ENCODE results near the gene SLA2.

The SLA2 gene

DNA sequence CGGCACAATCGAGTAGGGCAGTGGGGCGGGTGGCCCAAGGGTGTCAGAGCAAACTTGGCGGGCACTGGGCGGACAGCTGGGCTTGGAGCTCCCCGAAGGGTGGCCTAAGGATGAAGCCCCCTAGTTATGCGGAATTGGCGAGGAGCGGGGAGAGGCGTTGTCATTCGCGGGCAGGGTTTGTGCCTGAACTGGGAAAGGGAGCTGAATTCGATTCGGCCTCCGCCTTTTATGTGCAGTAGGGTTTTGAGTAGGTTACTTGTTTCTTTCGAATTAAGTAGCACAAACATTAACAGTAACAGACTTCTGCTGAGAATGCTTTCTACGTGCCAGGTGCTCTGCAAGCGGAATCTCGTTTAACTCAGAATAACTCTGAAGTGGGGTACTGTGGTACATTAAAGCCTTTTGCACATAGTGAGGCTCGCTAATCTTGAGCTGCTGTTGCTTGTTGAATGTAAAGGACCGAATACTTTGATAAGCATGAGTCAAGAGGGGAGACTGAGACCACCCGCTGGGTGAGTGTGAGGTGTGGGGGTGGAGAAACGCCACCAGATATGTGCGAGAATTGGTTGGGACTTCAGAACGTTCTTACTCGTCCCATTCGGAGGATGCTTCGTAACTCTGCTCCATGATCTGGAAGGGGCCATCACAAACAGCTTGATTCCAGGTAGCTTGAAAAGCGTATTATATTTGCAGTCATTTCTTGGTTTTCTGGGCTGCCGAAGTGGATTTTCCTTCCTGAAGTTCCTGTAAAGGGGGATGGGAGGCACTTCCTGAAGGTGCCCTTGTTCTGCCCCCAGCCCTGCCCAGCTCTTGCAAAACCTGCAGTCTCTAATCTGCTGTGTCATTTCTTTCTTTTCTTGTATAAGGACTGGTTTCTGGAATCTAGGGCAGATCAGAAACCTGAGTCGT lies 39.6 kb downstream of the SLA2 start:
- DNase-seq = no peak

DNA sequence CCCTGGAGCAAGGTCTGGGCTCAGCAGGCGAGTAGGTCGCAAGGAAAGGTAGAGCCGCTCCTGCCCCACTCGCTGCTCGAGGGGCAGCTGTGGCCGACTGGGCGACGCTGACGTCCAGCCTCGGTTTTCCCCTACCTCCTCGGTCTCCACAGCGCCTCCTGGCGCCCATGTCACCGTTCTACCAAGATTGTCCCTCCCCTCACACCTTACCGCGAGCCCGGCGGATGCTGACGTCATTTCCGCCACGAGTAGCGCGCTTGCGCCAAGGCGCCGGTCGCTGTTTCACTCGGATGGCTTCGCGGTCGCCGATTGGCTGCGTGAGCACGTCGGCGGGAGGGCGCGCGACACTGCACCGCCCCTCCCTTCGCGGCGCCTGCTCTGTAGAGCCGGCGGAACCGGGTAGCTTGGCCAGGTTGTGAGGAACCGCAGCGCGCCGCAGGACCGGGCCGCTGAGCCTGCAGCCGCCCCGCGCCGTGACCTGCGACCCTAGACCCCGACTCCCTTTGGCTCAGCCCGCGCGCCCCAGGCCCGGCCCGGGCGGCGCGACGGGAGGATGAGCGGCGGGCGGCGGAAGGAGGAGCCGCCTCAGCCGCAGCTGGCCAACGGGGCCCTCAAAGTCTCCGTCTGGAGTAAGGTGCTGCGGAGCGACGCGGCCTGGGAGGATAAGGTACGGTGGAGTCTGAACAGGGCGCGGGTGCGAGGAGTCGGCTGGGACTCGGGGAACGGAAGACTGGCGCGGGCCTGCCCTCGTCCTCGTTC lies 40.4 kb downstream of the SLA2 start, which contains the start of gene RAB5IF:
RAB5IF (plus strand) TSS at position 381 of the 759 bp plus-strand sequence; CDS start at position 554, 173 bp downstream.
- DNase-seq = peak; percentile 98

DNA sequence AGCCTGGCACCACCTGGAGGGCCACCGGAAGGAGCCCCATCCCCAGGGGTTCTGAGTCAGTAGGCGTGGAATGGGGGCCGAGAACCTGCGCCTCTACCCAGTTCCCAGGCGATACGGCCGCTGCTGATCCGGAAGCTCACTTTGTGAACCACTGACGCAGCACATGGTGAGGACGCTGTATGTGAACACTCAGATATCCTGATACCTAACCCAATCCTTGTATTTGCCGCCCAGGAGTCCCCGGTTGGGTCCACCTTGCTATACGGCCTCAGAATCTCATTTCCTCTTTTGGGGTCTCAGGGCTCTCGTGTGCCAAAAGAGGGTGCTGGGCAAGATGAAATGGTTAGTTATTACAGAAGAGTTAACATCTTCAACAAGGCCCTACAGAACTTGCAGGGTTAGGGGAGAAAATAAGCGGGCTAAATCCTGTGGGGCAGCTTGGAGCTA lies 41.0 kb downstream of the SLA2 start:
- DNase-seq = no peak

DNA sequence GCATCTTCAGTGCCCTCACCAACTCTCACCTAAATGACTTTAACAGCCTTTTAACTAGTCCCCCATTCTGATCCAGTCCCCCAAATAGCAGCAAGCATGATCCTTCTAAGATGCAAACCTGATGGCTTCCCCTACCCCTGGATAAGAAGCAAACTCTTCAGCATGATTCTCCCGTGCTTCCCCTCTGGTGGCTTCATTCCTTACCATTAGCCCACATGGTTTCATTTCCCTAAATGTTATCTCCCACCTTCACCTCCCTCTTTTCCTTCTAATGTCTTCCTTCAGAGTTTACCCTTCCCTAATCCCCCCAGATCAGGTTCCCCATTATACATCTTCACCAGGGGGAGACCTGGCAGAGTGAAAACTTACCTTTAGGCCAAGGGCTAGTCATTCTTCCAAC lies 44.5 kb downstream of the SLA2 start:
- no peak for DNase-seq

DNA sequence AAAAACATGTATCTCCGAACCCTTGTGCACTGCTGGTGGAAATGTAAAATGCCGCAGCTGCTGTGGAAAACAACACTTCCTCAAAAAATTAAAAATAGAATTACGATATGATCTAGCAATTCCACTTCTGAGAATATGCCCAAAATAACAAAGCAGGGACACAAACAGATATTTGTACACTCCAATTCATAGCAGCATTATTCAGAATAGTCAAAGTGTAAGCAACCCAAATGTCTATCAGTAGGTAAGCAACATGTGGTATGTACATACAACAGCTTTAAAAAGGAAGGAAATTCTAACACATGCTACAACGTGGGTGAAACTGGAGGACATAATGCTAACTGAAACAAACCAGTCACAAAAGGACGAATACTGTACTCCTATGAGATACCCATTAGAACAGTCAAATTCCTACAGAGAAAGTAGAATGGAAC lies 46.1 kb downstream of the SLA2 start:
- no peak for DNase-seq

DNA sequence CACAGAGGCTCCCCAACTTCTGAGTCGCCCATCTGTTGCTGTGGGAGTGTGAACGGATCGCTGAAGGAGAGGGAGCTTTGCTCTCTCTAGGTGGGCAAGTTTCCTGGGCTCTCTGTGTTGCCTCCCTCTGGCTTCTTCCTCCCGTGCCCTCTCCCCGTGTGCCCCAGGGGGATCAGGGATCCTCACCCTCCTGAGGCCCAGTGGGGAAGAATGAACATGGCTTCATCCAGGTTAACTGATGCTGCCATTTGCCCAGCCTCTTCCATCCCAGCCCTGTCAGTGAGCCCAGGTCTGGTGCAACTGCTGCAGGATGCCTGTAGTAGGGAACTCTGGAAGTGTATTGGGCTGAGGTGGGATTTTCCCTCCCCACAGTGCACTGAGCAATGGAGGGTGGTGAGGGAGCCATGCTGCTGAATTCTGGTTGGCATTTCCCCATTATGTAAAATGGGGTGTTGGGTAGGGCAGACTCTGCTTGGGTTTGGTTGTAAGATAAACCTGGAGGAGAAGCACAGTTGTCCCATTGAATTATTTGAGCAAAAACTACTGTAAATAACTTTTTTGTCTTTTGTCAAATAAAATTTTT lies 52.6 kb downstream of the SLA2 start:
- DNase-seq = no peak

DNA sequence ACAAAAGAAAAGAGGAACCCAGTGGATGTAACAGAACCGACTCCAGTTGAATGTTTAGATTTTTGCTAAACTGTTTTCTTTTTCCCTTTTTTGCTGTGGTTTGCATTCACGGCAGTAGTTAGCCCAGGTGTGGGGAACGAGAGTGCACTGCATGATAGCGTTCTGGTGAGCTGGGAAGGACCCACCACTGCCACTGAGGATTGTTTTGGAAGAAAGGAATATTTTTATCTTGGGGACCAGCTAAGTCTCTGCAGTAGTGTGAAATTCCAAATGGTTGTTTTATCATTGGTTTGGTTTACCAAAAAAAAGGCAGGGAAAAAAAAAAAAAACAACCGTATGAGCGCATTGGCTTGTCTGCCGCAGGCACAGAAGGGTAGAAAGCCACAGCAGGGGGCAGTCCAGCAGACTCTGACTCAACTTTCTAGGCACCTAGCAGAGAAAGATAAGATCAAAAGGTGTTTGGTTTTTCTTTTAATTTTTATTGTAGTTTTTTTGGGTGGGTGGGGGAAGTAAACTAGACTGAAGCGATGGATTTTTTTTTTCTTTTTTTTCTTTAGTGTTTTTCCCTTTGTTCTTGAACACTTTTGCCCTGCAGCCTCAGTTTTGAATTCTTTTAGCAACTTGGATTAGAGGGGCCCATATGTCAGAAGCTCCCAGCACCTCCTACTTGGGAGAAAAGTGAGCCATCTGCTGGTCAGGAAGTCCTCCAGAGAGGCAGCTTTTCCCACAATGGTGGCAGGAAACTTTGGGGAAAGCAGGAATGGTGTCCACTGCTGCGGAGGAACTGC lies 53.9 kb downstream of the SLA2 start:
- no peak for DNase-seq

DNA sequence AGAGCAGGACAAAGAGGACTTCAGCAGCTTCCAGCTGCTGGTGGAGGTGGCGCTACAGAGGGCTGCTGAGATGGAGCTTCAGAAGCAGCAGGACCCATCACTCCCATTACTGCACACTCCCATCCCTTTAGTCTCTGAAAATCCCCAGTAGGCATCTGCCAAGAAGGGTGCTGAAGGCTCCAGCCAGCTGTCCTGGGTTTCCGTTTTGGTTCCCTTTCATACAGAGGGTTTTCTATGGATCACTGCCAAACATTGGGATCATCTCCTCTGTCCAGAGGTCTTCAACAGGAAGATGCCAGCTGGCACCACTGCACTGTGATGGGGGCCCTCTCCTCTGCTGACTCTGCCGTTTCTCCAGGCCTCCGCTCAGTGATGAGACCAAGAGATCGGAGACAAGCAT lies 54.7 kb downstream of the SLA2 start:
- no peak for DNase-seq

DNA sequence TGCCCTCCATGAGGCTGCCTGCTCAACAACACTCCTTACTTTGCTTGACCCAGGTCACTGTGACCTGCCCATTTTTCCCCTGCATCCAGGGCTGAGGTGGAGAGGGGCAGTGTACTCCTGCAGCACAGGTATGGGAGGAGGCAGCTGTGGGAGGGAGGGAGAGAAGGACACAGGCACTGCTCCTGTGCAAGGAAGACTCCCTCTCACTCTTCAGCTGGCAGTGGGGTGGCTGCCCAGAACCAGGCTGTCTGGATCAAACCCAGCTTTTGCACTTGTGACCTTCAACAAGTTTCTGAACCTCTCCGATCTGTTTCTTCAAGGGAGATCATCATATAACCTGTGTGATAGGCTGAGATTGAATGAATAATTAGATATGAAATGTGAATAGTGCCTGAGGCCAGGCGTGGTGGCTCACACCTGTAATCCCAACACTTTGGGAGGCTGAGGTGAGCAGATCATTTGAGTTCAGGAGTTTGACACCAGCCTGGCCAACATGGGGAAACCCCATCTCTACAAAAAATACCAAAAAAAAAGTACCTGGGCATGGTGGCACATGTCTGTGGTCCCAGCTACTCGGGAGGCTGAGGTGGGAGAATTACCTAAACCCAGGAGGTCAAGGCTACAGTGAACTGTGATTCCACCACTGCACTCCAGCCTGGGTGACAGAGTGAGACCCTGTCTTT lies 58.5 kb downstream of the SLA2 start:
- DNase-seq = no peak

DNA sequence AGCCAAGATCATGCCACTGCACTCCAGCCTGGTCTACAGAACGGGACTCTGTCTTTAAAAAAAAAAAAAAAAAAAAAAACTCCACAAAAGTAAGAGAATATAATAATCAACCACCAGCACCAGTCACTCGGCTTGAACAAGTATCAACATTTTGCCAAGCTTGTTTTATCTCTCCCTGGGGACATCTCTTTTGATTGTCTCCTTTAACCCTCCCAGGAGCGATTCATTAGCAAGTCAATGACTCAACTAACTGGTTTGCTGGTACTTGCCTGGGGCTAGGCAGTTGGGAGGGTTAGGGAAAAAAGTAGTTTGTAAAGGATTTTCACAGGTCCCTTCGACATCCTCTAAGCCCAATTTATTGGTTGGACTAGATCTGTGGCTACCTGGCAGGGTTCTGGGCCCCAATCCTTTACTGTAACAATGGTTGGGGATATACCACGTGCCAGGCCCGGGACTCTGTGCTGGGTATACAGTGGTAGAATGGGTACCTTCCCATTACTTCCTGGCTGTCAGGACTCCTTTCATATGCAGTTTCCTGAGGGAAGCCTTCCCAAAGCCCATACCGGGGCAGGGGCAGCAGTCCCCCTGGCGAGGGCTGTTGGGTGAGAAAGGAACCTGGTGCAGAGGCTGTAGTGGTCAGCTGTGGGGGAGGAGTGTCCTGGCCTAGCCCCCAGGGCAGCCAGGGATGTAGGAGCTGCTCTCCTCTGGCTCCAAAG lies 60.4 kb downstream of the SLA2 start:
- no peak for DNase-seq

DNA sequence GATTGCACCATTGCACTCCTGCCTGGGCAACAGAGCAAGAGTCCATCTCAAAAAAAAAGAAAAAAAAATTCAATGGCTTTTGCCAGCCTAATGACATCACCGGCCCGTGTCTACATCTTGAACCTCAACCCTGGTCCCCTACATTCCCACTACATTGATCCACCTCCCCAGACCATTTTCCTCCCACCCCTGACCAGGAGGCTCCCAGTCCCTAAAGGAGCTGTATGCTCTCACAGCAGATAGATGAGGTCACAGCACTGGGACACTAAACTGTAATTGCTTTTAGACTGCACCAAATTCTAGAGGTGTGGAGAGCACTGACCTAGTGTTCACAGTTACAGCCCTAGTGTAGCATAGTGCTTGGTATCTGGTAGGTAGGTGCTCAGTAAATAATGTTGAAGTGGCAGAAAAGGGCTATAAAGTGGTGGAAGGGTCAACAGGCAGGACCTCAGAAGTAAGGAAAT lies 61.9 kb downstream of the SLA2 start:
- no peak for DNase-seq

DNA sequence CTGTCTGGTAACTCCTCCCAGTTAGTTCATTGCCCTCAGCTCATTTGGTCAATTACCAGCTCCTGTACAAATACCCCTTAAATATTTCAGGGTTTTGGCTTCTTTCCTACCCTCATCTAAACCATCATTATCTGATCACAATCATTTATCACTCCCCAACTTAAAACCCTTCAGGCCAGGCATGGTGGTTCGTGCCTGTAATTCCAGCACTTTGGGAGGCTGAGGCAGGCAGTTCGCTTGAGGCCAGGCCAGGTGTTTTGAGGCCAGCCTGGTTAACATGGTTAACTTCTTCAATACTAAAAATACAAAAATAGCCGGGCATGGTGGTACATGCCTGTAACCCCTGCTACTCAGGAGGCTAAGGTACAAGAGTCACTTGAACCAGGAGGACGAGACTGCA lies 63.2 kb downstream of the SLA2 start:
- no peak for DNase-seq

DNA sequence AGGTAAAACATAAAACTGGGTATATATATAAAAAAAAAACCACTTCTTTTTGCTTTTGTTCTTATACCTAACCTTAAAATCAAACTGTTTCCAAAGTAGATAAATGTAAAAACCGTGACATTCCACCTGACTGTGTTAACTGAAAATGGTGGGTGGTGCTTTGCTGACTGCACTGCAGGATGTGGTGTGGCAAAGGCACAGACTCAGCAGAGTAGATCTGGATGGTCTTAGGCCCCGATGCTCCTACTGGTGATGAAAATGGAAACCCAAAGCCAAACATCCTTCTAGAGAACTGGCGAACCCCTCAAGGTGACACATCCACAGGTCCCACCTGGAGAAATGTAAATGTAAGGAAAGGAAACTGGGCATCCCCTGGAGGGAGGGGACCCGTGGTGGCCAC lies 63.7 kb downstream of the SLA2 start:
- no peak for DNase-seq

DNA sequence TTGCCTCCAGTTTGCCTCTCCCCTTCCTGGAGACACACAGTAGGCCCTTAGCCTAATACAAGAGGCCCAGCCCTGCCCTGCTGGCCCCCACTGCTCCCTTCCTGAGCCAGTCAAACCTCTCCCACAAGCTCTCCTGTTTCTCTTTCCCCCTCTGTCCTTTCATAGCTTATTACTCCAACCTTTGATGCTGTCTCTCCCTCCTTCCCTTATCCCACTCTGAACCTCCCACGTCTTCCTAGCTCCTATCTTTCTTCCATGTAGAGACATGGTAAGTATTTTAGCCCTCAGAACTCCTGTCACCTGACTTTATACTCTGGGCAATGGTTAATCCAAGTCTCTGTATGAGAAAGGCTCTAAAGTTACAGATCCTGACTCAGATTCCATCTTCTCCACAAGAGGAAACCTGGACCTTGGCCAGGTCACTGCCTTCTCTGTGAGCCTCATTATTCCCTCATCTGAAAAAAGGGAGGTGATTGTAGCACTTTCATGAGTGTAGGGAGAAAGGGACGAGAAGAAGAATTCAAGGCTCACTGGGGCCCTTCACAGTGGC lies 65.9 kb downstream of the SLA2 start:
- peak; percentile 75 for DNase-seq

DNA sequence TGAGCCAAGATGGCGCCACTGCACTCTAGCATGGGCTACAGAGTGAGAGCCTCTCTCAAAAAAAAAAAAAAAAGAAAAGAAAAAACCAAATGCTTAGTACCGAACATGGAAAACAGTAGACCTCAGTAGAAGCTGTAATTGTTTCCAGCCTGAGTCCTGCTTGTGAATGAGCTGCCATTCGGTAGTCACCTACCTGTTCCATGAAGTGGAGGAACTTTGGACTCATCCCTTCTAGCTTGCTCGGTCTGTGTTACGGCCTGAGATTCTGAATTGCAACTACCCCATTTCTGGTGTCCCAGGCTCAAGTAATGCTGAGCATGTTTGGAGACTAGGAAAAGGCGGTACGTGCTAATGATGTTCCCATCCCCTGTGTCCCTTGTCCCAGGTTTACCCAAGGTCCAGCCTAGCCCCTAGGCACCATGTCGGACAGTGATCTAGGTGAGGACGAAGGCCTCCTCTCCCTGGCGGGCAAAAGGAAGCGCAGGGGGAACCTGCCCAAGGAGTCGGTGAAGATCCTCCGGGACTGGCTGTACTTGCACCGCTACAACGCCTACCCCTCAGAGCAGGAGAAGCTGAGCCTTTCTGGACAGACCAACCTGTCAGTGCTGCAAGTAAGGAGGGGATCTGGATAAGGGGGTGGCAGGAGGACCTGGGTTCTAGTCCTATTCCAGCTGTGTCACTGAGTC lies 67.5 kb downstream of the SLA2 start:
- DNase-seq = no peak

DNA sequence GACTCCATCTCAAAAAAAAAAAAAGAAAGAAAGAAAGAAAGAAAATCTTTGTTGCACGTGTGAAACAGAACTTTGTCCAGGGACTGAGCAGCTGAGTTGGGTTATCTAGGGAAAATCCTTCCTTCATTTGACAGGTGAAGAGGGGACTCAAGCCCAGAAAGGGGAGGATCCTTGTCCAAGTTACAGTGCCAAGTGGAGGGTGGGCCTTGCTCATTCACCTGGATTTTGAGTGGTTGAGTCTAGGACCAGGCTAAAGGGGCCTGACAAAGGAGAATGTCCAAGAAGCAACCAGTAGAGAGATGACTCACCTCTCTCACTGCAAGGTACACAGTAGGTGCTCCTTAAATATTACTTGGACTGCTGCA lies 69.9 kb downstream of the SLA2 start:
- no peak for DNase-seq

DNA sequence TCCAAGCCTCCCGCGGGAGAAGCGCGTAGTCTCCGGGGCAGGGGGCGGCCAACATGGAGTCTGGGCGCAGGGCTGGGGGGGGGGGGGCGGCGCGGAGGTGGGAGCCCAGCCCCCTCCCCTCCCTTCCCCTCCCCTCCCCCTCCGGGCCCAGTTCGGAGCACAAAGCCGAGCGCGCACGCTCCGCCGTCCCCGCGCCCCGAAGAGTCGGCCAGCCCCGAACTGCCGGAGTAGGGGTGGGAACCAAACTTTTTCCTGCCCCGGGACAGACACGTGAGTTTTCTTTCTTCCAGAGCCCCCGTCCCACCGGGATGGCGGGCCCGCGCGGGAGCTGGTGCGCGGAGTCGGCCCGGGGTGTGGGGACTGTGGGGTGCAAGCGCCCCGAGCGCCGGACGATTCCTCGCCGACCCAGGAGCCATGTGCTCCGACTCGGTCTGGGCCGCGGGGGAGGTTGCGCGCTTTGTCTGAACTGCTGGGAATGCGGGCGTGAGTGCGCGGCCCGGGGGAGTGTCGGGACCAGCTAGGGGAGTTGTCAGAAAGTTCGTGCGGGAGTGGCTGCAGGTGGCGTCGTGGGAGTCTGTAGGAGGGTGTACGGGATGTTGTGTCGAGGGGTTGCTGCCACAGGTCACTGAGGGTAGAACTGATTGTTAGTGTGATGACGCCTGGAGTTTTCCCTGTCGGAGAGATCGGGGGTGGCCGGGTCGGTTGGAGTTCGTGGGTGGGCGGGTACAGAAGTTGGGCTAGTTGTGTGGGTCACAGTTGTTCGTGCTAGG lies 71.4 kb downstream of the SLA2 start:
- DNase-seq = peak; percentile 41

DNA sequence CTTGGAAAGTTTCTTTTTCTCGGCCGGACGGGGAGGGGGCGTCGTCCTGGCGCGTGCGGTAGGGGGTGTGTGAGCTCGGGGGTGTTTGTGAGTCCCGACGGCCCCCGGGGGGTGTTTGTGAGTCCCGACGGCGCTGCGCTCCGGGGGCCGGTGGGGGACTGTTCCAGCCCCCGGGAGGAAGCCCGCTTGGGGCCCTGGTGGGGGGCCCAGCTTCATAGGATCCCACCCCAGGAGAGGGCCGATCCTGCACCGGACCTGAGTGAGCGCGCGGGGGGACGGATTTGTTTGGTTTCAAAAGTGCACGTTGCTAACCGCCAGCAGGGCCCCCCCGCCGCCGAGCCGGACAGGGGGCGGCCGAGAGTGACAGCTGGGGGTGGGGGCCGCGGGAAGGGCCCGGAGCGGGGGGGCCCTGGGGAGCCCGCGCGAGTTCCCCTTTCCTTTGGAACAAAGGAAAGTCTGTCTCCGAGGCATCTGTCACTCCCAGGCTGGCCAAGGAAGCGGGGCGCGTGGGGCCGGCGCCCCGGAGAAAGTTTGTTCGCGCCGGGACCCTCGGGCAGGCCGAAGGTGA lies 72.1 kb downstream of the SLA2 start:
- DNase-seq = no peak

DNA sequence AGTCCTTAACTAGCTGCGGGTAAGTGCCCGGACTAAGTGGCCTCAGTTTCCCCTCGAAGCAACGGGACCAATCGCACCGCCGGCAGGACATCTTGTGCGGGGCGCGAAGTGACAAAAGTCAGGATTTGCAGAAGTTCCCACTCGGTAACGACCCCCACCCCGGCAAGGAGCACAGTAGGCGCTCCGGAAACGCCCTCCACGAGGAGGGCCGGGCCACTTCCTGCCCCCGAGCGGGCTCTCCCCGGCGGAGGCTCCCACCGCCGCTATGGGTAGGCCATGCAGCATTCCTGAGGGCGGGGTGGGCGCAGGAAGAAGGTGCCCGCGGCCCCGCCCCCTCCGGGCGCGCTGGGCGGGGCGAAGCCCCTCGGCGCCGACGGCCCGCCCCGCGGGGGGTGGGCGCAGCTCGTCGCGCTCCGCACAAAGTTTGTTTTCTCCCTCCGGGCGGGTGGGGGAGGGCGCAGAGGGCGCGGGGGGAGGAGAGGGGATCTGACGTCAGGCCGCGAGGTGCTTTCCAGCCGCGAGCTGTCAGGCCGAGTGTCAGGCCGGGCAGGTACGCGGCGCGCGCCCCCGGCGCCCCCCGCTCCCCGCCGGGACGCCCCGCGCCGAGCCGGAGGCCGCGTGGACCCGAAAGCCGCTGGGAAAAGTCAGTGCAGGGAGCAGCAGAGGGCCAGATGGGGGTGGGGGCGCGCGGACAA lies 72.7 kb downstream of the SLA2 start, which contains the start of gene TGIF2:
TGIF2 (plus strand) TSS at position 495 of the 695 bp plus-strand sequence. CDS start 5,178 bp downstream, outside the sequence.
- DNase-seq = peak; percentile 84
